Measurements from ENCODE around the gene UCN2.

GRCh38 chr3:48556796-48557626 is 6.6 kb downstream of the UCN2 start, which contains the start of gene PFKFB4:
- no peak for TF ChIP-seq CTCF (conservative IDR thresholded peaks at IDR 0.05; ENCODE audit: low read depth, low read length)
- no peak for TF ChIP-seq EZH2 (IDR thresholded peaks at IDR 0.05; ENCODE audit: borderline replicate concordance, low read depth, low read length, poor library complexity, severe bottlenecking)
